ENCODE results near the gene FLYWCH2. TPM values are rescaled to one million over a fixed set of nuclear protein-coding genes. Genes with fewer than 3 reads are reported as not detected.

FLYWCH2 gene
- total RNA-seq, 2 experiments from 2014 or later: 16.8 to 17.3 TPM

DNA sequence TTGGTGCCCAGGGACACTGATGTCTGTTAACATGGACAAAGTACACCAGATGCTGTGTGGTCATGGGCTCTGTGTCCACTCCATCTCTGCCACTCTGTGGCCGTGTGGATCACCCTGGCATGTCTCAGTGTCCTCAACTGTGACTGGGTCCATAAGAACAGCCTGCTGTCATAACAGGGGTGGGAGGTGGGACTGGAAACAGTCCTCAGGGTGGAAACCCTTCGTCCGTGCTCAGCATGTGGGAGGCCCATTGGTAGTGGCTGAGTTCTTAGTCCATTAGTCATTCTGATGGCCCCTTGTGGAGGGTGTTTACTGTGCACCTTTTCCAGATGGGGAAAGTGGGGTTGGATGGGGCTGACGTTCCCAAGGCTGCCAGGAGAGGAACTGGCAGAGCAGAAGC lies 12.8 kb downstream of the FLYWCH2 start:
- no peaks in the 10 kb centered on the region for H3K9me3 Mint-ChIP-seq (ENCODE audit: low read depth)
- ChIA-PET CTCF (no interaction called here), POLR2A (no interaction called here)
- DNase-seq (no peak), ATAC-seq (no peak)
- H3K27ac Mint-ChIP-seq: no peak overlapping the region
- no peaks in the 10 kb centered on the region for H3K36me3 Mint-ChIP-seq (ENCODE audit: low read depth)
- no peaks in the 10 kb centered on the region for H3K27me3 Mint-ChIP-seq
- H3K4me1 Mint-ChIP-seq: no peaks in the 10 kb centered on the region
- intact Hi-C loops (cut with DNase I, micrococcal nuclease): no loop called here
- no peak overlapping the region for H3K4me3 Mint-ChIP-seq

DNA sequence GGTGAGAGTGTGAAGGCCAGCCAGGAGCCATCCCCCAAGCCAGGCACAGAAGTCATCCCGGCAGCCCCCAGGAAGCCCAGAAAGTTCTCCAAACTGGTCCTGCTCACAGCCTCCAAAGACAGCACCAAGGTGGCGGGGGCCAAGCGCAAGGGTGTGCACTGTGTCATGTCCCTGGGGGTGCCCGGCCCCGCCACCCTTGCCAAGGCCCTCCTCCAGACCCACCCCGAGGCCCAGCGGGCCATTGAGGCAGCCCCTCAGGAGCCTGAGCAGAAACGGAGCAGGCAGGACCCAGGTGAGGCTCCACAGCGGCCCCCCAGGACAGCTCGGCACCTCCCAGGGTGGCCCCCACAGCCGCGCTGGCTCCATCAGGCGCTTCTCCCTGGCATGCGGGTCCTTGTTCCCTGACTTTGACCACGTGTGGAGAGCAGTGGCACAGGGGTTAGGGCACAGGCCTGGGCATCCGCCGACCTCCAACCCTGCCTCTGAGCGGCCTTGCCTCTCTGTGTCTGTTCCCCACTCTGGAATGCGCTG lies 13.5 kb downstream of the FLYWCH2 start:
- Mint-ChIP-seq H3K27me3 (no peaks in the 10 kb centered on the region), H3K9me3 (ENCODE audit: low read depth) (no peaks in the 10 kb centered on the region), H3K4me3 (no peak overlapping the region), H3K36me3 (ENCODE audit: low read depth) (no peaks in the 10 kb centered on the region), H3K4me1 (no peaks in the 10 kb centered on the region), H3K27ac (no peak overlapping the region)
- intact Hi-C loops (cut with DNase I, micrococcal nuclease): no loop called here
- POLR2A ChIA-PET: no interaction called here
- ATAC-seq (no peak), DNase-seq (no peak)
- CTCF ChIA-PET: interaction anchor here (1.2 kb wide), 1 partner anchor 9 kb away, joined by 3 read pairs; no protein-coding TSS in a partner anchor

- no peak overlapping the region for H3K4me3 Mint-ChIP-seq
- intact Hi-C loops (cut with DNase I, micrococcal nuclease): no loop called here
- ChIA-PET POLR2A (no interaction called here), CTCF (interaction anchor here (1.2 kb wide), 1 partner anchor 9 kb away, joined by 3 read pairs; no protein-coding TSS in a partner anchor)
- no peaks in the 10 kb centered on the region for H3K36me3 Mint-ChIP-seq (ENCODE audit: low read depth)
- no peaks in the 10 kb centered on the region for H3K9me3 Mint-ChIP-seq (ENCODE audit: low read depth)
- ATAC-seq: peak; percentile 33
- no peaks in the 10 kb centered on the region for H3K27me3 Mint-ChIP-seq
- no peak overlapping the region for H3K27ac Mint-ChIP-seq
- DNase-seq: no peak
- H3K4me1 Mint-ChIP-seq: no peaks in the 10 kb centered on the region
Observed at GRCh38 chr16:2897110-2897509, 14.1 kb downstream of the FLYWCH2 start.

DNA sequence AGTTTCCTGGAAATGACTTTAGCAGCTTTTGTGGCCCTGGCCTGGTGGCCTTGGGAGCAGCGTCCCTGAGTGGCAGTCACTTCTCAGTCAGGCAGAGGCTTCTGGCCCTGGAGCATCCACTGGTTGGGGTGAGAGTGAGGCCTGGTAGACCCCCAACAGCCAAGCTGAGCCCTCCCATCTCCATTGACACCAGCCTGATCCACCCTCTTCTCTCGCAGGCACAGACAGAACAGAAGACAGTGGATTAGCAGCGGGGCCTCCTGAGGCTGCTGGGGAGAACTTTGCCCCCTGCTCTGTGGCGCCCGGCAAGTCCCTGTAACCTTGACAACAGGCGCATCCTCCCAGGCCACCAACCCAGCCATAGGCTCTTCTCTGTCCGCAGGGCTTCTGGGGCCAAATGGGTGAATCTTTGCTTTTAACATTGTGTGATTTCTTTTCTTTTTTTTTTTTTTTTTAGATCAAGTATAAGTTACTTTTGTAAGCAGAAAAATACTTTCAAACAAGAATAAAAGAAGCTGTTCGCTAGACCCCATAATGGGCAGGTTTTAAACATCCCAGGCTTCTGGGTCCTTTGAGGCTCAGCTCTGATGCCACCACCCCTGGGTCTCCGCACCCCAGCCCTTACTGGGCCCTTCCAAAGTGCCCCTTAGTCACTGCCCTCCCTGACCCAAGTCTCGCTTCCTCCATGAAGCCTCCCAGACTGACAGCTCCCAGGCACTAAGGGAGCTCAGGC lies 16.0 kb downstream of the FLYWCH2 start:
- peaks cover 3% of the 10 kb centered on the region for H3K4me1 Mint-ChIP-seq
- DNase-seq: no peak
- CTCF ChIA-PET: interaction anchor here (0.7 to 1.4 kb wide), 3 partner anchors 17 to 31 kb away, joined by 3 to 4 read pairs (median 4); no protein-coding TSS in a partner anchor
- POLR2A ChIA-PET: no interaction called here
- ATAC-seq: no peak
- no peaks in the 10 kb centered on the region for H3K27me3 Mint-ChIP-seq
- no peak overlapping the region for H3K4me3 Mint-ChIP-seq
- H3K27ac Mint-ChIP-seq: no peak overlapping the region
- no peaks in the 10 kb centered on the region for H3K36me3 Mint-ChIP-seq (ENCODE audit: low read depth)
- intact Hi-C loops (cut with DNase I, micrococcal nuclease): no loop called here
- H3K9me3 Mint-ChIP-seq (ENCODE audit: low read depth): no peaks in the 10 kb centered on the region

GRCh38 chr16:2899564-2900072 lies 16.6 kb downstream of the FLYWCH2 start:
- CTCF ChIA-PET: interaction anchor here (0.7 to 1.4 kb wide), 3 partner anchors 16 to 32 kb away, joined by 3 to 4 read pairs (median 4); no protein-coding TSS in a partner anchor
- H3K36me3 Mint-ChIP-seq (ENCODE audit: low read depth): no peaks in the 10 kb centered on the region
- ATAC-seq (no peak), DNase-seq (no peak)
- no peaks in the 10 kb centered on the region for H3K9me3 Mint-ChIP-seq (ENCODE audit: low read depth)
- H3K27me3 Mint-ChIP-seq: no peaks in the 10 kb centered on the region
- POLR2A ChIA-PET: no interaction called here
- no peak overlapping the region for H3K27ac Mint-ChIP-seq
- intact Hi-C loops (cut with DNase I, micrococcal nuclease): no loop called here
- H3K4me3 Mint-ChIP-seq: no peak overlapping the region
- peaks cover 4% of the 10 kb centered on the region for H3K4me1 Mint-ChIP-seq

- Mint-ChIP-seq H3K4me1 (peaks cover 4% of the 10 kb centered on the region), H3K9me3 (ENCODE audit: low read depth) (no peaks in the 10 kb centered on the region), H3K27me3 (no peaks in the 10 kb centered on the region), H3K4me3 (no peak overlapping the region), H3K36me3 (ENCODE audit: low read depth) (no peaks in the 10 kb centered on the region), H3K27ac (no peak overlapping the region)
- DNase-seq: no peak
- intact Hi-C loops (cut with DNase I, micrococcal nuclease): no loop called here
- CTCF ChIA-PET: interaction anchor here (1.5 kb wide), 1 partner anchor 12 kb away, joined by 3 read pairs; no protein-coding TSS in a partner anchor
- POLR2A ChIA-PET: no interaction called here
- no peak for ATAC-seq
Observed at GRCh38 chr16:2900526-2901075, 17.6 kb downstream of the FLYWCH2 start.

- no peak for ATAC-seq
- no peak overlapping the region for H3K27ac Mint-ChIP-seq
Observed at GRCh38 chr16:2902337-2903130, 19.5 kb downstream of the FLYWCH2 start.

GRCh38 chr16:2904100-2904921 lies 21.3 kb downstream of the FLYWCH2 start:
- POLR2A ChIA-PET: no interaction called here
- peak overlapping the region; percentile 94 for H3K4me3 Mint-ChIP-seq
- DNase-seq: peak; percentile 89
- CTCF ChIA-PET: interaction anchor here (0.9 to 2.1 kb wide), 4 partner anchors 7 to 36 kb away, joined by 3 to 14 read pairs (median 4); partner anchors contain the start of genes FLYWCH1 and FLYWCH2
- intact Hi-C loops (cut with DNase I, micrococcal nuclease): loop anchor here (1.0 to 2.0 kb wide), 8 partner anchors 15 to 220 kb away; partner anchors contain the start of genes ELOB (in 1 of the 2) and PKMYT1 (in 1 of the 2)
- H3K27ac Mint-ChIP-seq: peak overlapping the region; percentile 82
- peak; percentile 52 for ATAC-seq
- H3K9me3 Mint-ChIP-seq (ENCODE audit: low read depth): no peaks in the 10 kb centered on the region
- H3K27me3 Mint-ChIP-seq: no peaks in the 10 kb centered on the region
- no peaks in the 10 kb centered on the region for H3K36me3 Mint-ChIP-seq (ENCODE audit: low read depth)
- H3K4me1 Mint-ChIP-seq: peaks cover 19% of the 10 kb centered on the region

More at GRCh38 chr16:2902337-2903130, 19.5 kb downstream of the FLYWCH2 start:
- H3K4me3 Mint-ChIP-seq: no peak overlapping the region
- no peaks in the 10 kb centered on the region for H3K27me3 Mint-ChIP-seq
- H3K36me3 Mint-ChIP-seq (ENCODE audit: low read depth): no peaks in the 10 kb centered on the region
- H3K4me1 Mint-ChIP-seq: peaks cover 18% of the 10 kb centered on the region
- POLR2A ChIA-PET: no interaction called here
- CTCF ChIA-PET: interaction anchor here (0.7 to 2.1 kb wide), 6 partner anchors 9 to 25 kb away, joined by 3 to 14 read pairs (median 4); partner anchors contain the start of genes FLYWCH1 and FLYWCH2
- intact Hi-C loops (cut with DNase I, micrococcal nuclease): no loop called here
- H3K9me3 Mint-ChIP-seq (ENCODE audit: low read depth): no peaks in the 10 kb centered on the region
- no peak for DNase-seq

- ATAC-seq (peak; percentile 4), DNase-seq (no peak)
- Mint-ChIP-seq H3K27me3 (no peaks in the 10 kb centered on the region), H3K27ac (peak overlapping the region; percentile 82), H3K36me3 (ENCODE audit: low read depth) (no peaks in the 10 kb centered on the region), H3K4me3 (peak overlapping the region; percentile 94), H3K9me3 (ENCODE audit: low read depth) (no peaks in the 10 kb centered on the region), H3K4me1 (peaks cover 19% of the 10 kb centered on the region)
- ChIA-PET CTCF (interaction anchor here (1.0 to 1.4 kb wide), 2 partner anchors 8 to 22 kb away, joined by 3 to 5 read pairs; no protein-coding TSS in a partner anchor), POLR2A (no interaction called here)
- intact Hi-C loops (cut with DNase I, micrococcal nuclease): loop anchor here (1.0 to 5.0 kb wide), 15 partner anchors 14 to 478 kb away; partner anchors contain the start of genes CCNF (in 1 of the 2), ELOB (in 1 of the 2), FLYWCH2 (in 1 of the 2) and PAQR4 (in 1 of the 2)
Observed at GRCh38 chr16:2904922-2905240, 21.9 kb downstream of the FLYWCH2 start.

DNA sequence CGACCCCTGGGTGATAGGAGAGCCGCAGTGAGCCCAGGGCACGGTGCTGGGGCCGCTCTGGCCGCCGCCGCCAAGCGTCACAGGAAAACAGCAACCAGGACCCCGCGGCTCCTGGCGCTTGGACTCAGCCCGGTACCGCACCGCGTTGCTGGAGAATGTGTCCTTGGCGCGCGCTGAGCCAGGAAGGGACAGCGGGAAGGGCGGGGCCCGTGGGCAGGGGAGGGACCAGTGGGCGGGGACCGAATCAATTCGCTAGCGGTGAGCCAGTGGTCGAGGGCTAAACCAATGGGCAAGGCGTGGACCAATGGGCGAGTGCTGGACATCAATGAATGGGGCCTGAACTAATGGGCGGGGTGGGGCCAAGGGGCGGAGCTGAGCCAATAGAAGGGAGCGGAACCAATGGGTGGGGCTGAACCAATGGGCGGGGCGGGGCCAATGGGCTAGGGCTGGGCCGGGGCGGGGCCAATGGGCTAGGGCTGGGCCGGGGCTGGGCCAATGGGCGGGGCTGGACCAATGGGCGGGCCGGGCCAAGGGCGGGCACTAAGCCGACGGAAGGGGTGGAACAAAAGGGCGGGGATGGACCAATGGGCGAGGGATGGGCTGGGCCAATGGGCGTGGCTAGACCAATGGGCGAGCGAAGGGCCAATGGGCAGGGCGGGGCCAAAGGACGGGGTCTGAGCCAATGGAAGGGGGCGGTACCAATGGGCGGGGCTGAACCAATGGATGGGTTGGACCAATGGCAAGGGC lies 22.4 kb downstream of the FLYWCH2 start:
- peak overlapping the region; percentile 94 for H3K4me3 Mint-ChIP-seq
- ATAC-seq: peak; percentile 81
- H3K27me3 Mint-ChIP-seq: no peaks in the 10 kb centered on the region
- intact Hi-C loops (cut with DNase I, micrococcal nuclease): loop anchor here (1.0 to 5.0 kb wide), 10 partner anchors 21 to 478 kb away; partner anchors contain the start of genes CCNF (in 1 of the 2), ELOB (in 1 of the 2), FLYWCH2 (in 1 of the 2) and PAQR4 (in 1 of the 2)
- peak overlapping the region; percentile 47 for H3K27ac Mint-ChIP-seq
- ChIA-PET CTCF (interaction anchor here (1.0 to 1.4 kb wide), 7 partner anchors 8 to 66 kb away, joined by 3 to 5 read pairs (median 3); partner anchors contain the start of gene FLYWCH2), POLR2A (no interaction called here)
- H3K4me1 Mint-ChIP-seq: peaks cover 19% of the 10 kb centered on the region
- peak; percentile 100 for DNase-seq
- no peaks in the 10 kb centered on the region for H3K9me3 Mint-ChIP-seq (ENCODE audit: low read depth)
- H3K36me3 Mint-ChIP-seq (ENCODE audit: low read depth): no peaks in the 10 kb centered on the region

All from activated CD4-positive, alpha-beta T cell treated with anti-CD3 and anti-CD28 coated beads for 36 hours (primary cell).